CD14-positive monocyte (primary cell): ENCODE results near the gene PSTPIP1. TPM values are rescaled to one million over a fixed set of nuclear protein-coding genes. Genes with fewer than 3 reads are reported as not detected.
"Not testable (repeated sequence)": the region's sequence is repeated elsewhere in the genome, so short reads cannot be mapped to it uniquely, and the experiment has no call there.

Experiments used
- DNase-seq, 3 donors: peaks; one replicate each; pipeline ENCODE4 v3.0.0-alpha.2; 2011 to 2022
- H2AFZ ChIP-seq: 2 replicates; pipeline ENCODE4 v1.6.0; 2012; ENCODE audit warnings: mild to moderate bottlenecking, low read depth, low read length, inconsistent platforms; ENCODE audit not compliant: insufficient read depth, poor library complexity, severe bottlenecking
- H3K27ac ChIP-seq, 2 donors: 1 replicate in 1 of 2; 2 replicates in 1 of 2; pipeline ENCODE4 v1.5.1; 2012 to 2013; ENCODE audit warnings: low read length in 2 of 2, control low read depth in 1 of 2, inconsistent platforms in 1 of 2, low read depth in 1 of 2, mild to moderate bottlenecking in 1 of 2
- H3K27me3 ChIP-seq, 2 donors: one replicate each; pipeline versions ENCODE4 v1.6.0 to v1.6.1; 2011 to 2013; ENCODE audit warnings: low read length in 2 of 2; ENCODE audit not compliant: control insufficient read depth in 2 of 2, insufficient read depth in 2 of 2
- H3K36me3 ChIP-seq, 2 donors: replicated peaks in 1 of 2; 1 replicate in 1 of 2; 2 replicates in 1 of 2; pipeline versions ENCODE4 v1.5.1 to v1.6.1; 2012 to 2013; ENCODE audit warnings: low read length in 2 of 2, control low read depth in 1 of 2, inconsistent platforms in 1 of 2, mild to moderate bottlenecking in 1 of 2; ENCODE audit not compliant: insufficient read depth in 2 of 2, control insufficient read depth in 1 of 2
- H3K4me1 ChIP-seq, 2 donors: 1 replicate in 1 of 2; 2 replicates in 1 of 2; pipeline versions ENCODE4 v1.5.1 to v1.6.1; 2012 to 2013; ENCODE audit warnings: low read length in 2 of 2, control low read depth in 1 of 2, inconsistent platforms in 1 of 2, mild to moderate bottlenecking in 1 of 2, moderate library complexity in 1 of 2; ENCODE audit not compliant: insufficient read depth in 2 of 2, control insufficient read depth in 1 of 2
- H3K4me2 ChIP-seq: replicated peaks from 2 replicates; pipeline ENCODE3; 2012; ENCODE audit warnings: low read length, moderate library complexity, mild to moderate bottlenecking; ENCODE audit not compliant: poor library complexity, severe bottlenecking; ENCODE audit errors: extremely low read depth
- H3K4me3 ChIP-seq, 3 experiments: fragments of 200-600 bp in 1 of 3; sonication (generic) in 1 of 3; replicated peaks in 1 of 3; 1 replicate in 2 of 3; 2 replicates in 1 of 3; pipeline ENCODE4 v1.5.1; 2011 to 2013; ENCODE audit warnings: low read length in 3 of 3, mild to moderate bottlenecking in 3 of 3, control low read depth in 2 of 3, low read depth in 2 of 3, inconsistent platforms in 1 of 3, moderate library complexity in 1 of 3
- H3K79me2 ChIP-seq: 2 replicates; pipeline ENCODE4 v1.6.0; 2012; ENCODE audit warnings: mild to moderate bottlenecking, control low read depth, inconsistent platforms, low read length, moderate library complexity; ENCODE audit not compliant: insufficient read depth
- H3K9ac ChIP-seq: 2 replicates; pipeline ENCODE4 v1.6.0; 2017; ENCODE audit warnings: low read length, mild to moderate bottlenecking; ENCODE audit not compliant: insufficient read depth, poor library complexity, severe bottlenecking
- H3K9me3 ChIP-seq, 2 donors: replicated peaks in 1 of 2; 1 replicate in 1 of 2; 2 replicates in 1 of 2; pipeline versions ENCODE4 v1.5.1 to v1.6.1; 2012 to 2013; ENCODE audit warnings: low read length in 2 of 2, control low read depth in 1 of 2; ENCODE audit not compliant: control insufficient read depth in 1 of 2, insufficient read depth in 1 of 2
- H4K20me1 ChIP-seq: 2 replicates; pipeline ENCODE4 v1.6.0; 2012; ENCODE audit warnings: mild to moderate bottlenecking, low read length, control low read depth, moderate library complexity; ENCODE audit not compliant: insufficient read depth
- H3K27ac Mint-ChIP-seq, 7 donors: one replicate each; pipeline ENCODE4 v1.8.0; 2020; ENCODE audit warnings: mild to moderate bottlenecking in 7 of 7, mixed read lengths in 7 of 7, moderate library complexity in 6 of 7, inconsistent platforms in 2 of 7
- H3K27me3 Mint-ChIP-seq, 3 donors: one replicate each; pipeline ENCODE4 v1.8.0; 2021 to 2022; ENCODE audit warnings: low read depth in 3 of 3, mild to moderate bottlenecking in 3 of 3, mixed read lengths in 3 of 3, moderate library complexity in 3 of 3, inconsistent platforms in 1 of 3
- H3K36me3 Mint-ChIP-seq, 2 donors: one replicate each; pipeline ENCODE4 v1.8.0; 2020; ENCODE audit warnings: mixed read lengths in 2 of 2, inconsistent platforms in 1 of 2, mild to moderate bottlenecking in 1 of 2
- H3K4me1 Mint-ChIP-seq: one replicate; pipeline ENCODE4 v1.8.0; 2020; ENCODE audit warnings: mild to moderate bottlenecking, mixed read lengths
- H3K4me3 Mint-ChIP-seq, 2 donors: one replicate each; pipeline ENCODE4 v1.8.0; 2020; ENCODE audit warnings: mild to moderate bottlenecking in 2 of 2, mixed read lengths in 2 of 2, moderate library complexity in 1 of 2
- H3K9me3 Mint-ChIP-seq, 7 donors: one replicate each; pipeline ENCODE4 v1.8.0; 2020 to 2022; ENCODE audit warnings: mixed read lengths in 7 of 7, mild to moderate bottlenecking in 6 of 7, moderate library complexity in 6 of 7, inconsistent platforms in 2 of 7
- WGBS: methylation state at CpG from one replicate; pipeline ENCODE4 v1.1.5; 2013; ENCODE audit warnings: missing lambda C conversion rate; ENCODE audit not compliant: insufficient coverage; 5-methylcytosine and 5-hydroxymethylcytosine counted together
- intact Hi-C, 2 donors: fragments of 100-400 bp; cut with micrococcal nuclease; formaldehyde crosslinking; loops; one replicate each; pipeline versions ENCODE4 v1.15.0 to v1.15.1; 2023
- polyA plus RNA-seq, 3 donors: library from polyadenylated mRNA; depleted of rRNA in 1 of 3; unstranded in 2 of 3; stranded (reverse) in 1 of 3; fragments of 300-500 nt in 2 of 3; fragments of >200 nt in 1 of 3; fragmentation: Illumina TruSeq in 2 of 3; gene quantifications; 1 replicate in 2 of 3; 2 replicates in 1 of 3; pipeline ENCODE4 v1.2.3, GENCODE V29; 2012 to 2021
- TF ChIP-seq, protein P1 (sequence below): fragments of 200-600 bp; IDR thresholded peaks from one replicate; pipeline ENCODE4 v1.8.0; 2022; ENCODE audit warnings: antibody characterized with exemption, mild to moderate bottlenecking

Gene PSTPIP1
- polyA plus RNA-seq, 3 donors: 85.9 to 183 (median 86.8) TPM

DNA sequence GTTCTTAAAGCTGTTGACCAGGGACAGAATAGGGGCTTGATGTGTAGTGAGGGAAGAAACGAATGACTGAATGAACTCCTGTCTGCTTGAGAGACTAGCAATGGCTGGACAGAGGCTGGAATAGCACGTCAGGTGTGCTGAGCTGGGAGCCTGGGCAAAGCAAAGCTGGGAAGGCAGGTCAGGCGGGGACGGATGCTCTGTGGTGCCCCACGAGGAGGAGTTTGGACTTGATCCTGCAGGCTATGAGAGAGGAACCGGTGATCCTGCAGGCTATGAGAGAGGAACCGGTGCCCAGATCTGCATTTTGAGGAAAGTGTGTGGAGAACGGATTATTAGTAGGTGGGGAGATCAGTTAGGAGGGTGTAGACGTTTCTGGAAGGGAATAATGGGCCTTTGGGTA is 31.3 kb upstream of the PSTPIP1 start:
- no peak overlapping the region for H3K4me3 Mint-ChIP-seq
- peaks cover 1 to 11% (median 8%) of the 10 kb centered on the region in 3 donors for H3K27me3 Mint-ChIP-seq
- 91% methylated on average over 9 of the region's 9 CpGs for WGBS

DNA sequence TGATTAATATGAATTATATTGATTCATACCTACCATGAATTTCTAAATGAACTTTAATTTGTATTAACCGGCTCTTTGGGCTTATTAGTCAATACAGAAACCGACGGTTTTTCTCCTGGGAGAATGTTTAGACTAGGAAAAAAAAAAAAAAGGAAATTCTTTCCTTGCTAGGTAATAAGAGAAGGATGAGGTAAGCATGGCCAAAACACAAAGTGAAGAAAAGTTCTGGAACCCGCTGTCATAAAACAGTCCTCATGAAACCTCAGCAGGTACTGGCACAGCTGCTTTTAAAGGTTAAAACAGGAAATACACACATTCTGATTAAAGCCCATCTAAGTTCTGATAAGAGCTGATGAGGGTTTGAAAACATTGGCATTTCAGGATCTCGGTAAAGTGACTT is 30.8 kb upstream of the PSTPIP1 start:
- Histone ChIP-seq H4K20me1 (no peaks in the 10 kb centered on the region), H3K4me1 (no peaks in the 10 kb centered on the region), H3K4me3 (no peak overlapping the region), H3K79me2 (no peaks in the 10 kb centered on the region), H3K27me3 (no peaks in the 10 kb centered on the region), H3K4me2 (no peak overlapping the region), H2AFZ (no peak overlapping the region), H3K36me3 (no peaks in the 10 kb centered on the region), H3K9me3 (no peaks in the 10 kb centered on the region), H3K27ac (no peak overlapping the region), H3K9ac (no peak overlapping the region)
- intact Hi-C loops: no loop called here
- DNase-seq: no peak
- Mint-ChIP-seq H3K27me3 (peaks cover 1 to 11% (median 8%) of the 10 kb centered on the region in 3 donors), H3K27ac (no peak overlapping the region), H3K4me3 (no peak overlapping the region), H3K4me1 (no peaks in the 10 kb centered on the region), H3K36me3 (no peaks in the 10 kb centered on the region), H3K9me3 (no peaks in the 10 kb centered on the region)
- TF ChIP-seq, protein P1, sequence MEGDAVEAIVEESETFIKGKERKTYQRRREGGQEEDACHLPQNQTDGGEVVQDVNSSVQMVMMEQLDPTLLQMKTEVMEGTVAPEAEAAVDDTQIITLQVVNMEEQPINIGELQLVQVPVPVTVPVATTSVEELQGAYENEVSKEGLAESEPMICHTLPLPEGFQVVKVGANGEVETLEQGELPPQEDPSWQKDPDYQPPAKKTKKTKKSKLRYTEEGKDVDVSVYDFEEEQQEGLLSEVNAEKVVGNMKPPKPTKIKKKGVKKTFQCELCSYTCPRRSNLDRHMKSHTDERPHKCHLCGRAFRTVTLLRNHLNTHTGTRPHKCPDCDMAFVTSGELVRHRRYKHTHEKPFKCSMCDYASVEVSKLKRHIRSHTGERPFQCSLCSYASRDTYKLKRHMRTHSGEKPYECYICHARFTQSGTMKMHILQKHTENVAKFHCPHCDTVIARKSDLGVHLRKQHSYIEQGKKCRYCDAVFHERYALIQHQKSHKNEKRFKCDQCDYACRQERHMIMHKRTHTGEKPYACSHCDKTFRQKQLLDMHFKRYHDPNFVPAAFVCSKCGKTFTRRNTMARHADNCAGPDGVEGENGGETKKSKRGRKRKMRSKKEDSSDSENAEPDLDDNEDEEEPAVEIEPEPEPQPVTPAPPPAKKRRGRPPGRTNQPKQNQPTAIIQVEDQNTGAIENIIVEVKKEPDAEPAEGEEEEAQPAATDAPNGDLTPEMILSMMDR: no peak
- WGBS: 71% methylated on average over 1 of the region's 5 CpGs

More for the DNA sequence above, 31.3 kb upstream of the PSTPIP1 start:
- H3K4me1 Mint-ChIP-seq: no peaks in the 10 kb centered on the region
- TF ChIP-seq, protein P1: no peak
- no peaks in the 10 kb centered on the region for H3K36me3 ChIP-seq
- no peaks in the 10 kb centered on the region for H3K27me3 ChIP-seq
- peak overlapping the region in 1 of 7 donors; percentile 9 for H3K27ac Mint-ChIP-seq
- no peak for DNase-seq
- no peak overlapping the region for H2AFZ ChIP-seq
- H3K9me3 ChIP-seq: no peaks in the 10 kb centered on the region
- H3K4me3 ChIP-seq: no peak overlapping the region
- no peaks in the 10 kb centered on the region for H3K36me3 Mint-ChIP-seq
- H3K9ac ChIP-seq: no peak overlapping the region
- H3K4me1 ChIP-seq: no peaks in the 10 kb centered on the region
- intact Hi-C loops: no loop called here
- no peaks in the 10 kb centered on the region for H3K79me2 ChIP-seq
- no peaks in the 10 kb centered on the region for H3K9me3 Mint-ChIP-seq
- no peak overlapping the region for H3K4me2 ChIP-seq
- H4K20me1 ChIP-seq: no peaks in the 10 kb centered on the region
- no peak overlapping the region for H3K27ac ChIP-seq

DNA sequence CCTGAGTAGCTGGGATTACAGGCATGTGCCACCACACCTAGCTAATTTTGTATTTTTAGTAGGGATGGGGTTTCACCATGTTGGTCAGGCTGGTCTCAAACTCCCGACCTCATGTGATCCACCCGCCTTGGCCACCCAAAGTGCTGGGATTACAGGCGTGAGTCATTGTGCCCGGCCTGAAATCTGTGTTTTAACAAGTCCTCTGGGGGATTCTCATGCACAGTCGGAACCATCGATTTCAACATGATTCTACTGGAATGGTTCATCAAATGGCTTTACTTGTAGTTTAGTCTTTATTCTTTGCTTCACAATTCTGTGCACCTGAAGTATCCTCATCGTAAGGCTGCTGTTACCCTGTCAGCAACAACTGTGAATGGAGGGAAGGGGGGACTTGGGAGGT is 28.9 kb upstream of the PSTPIP1 start:
- H3K36me3 Mint-ChIP-seq, H3K27ac ChIP-seq, H3K9me3 ChIP-seq, DNase-seq, H3K4me2 ChIP-seq, H3K4me1 ChIP-seq, H3K27me3 ChIP-seq, H3K36me3 ChIP-seq, H3K4me1 Mint-ChIP-seq, H2AFZ ChIP-seq, intact Hi-C loops, H3K9me3 Mint-ChIP-seq, H3K4me3 Mint-ChIP-seq, H3K79me2 ChIP-seq, H4K20me1 ChIP-seq, H3K4me3 ChIP-seq, H3K9ac ChIP-seq, H3K27ac Mint-ChIP-seq: not testable (repeated sequence)
- 100% methylated on average over 4 of the region's 7 CpGs for WGBS
- peaks cover 1 to 11% (median 8%) of the 10 kb centered on the region in 3 donors for H3K27me3 Mint-ChIP-seq
